NCI-H460 (cell line): ENCODE results near the gene EN1. TPM values are rescaled to one million over a fixed set of nuclear protein-coding genes. Genes with fewer than 3 reads are reported as not detected.

ENCODE experiments used
- DNase-seq: peaks from one replicate; pipeline ENCODE4 v3.0.0-alpha.2; 2016; ENCODE audit warnings: low read depth; ENCODE audit errors: extremely low read depth
- total RNA-seq: library from RNA; depleted of rRNA; stranded (reverse); fragments of >200 nt; shearing (Covaris generic); gene quantifications from 2 replicates; pipeline ENCODE4 v1.2.3, GENCODE V29; 2014

The EN1 gene
- total RNA-seq, 1 experiment from 2014 or later: not detected

- no peak for DNase-seq
These were observed 9.0 kb upstream of the EN1 start for GRCh38 chr2:118856330-118856977.

DNA sequence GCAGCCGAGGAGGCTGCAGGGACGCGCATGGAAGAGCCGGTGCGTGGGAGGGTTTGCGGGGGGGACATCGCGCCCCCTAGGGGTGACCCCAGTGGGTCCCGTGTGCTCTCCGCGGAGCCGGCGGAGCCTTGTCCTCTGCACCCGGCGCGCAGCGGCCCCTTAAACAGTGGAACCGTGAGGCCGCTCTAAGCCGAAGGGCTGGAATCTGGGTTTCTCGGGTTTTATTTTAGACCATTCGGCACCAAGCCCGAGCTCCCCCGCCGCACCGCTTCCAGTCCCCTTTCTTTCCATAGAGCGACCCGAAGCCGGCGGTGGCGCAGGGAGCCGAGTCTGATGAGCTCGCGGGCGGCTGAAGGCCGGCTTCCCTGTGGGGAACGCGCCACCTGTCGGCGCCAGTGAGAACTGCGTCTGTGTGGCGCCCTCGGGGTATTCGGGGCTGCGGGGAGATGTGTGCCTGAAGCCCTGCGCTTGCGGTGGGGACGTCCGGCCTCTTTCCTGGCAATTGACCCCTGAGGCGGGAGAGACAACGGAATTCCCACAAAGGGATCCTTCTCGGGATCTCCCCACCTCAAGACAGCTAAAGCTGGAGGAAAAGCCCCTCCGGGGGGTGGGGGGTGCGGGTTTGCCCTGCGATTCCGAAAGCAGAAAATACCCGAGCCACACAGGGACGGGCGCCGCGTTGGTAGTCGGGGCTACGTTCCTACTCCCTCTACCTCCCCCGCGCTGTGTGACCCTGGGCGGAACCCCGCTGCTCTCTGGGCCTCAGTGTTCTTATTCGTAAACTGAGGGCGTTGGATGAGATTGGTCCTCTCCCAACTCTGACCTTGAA is 8.2 kb upstream of the EN1 start:
- peak; percentile 68 for DNase-seq

GRCh38 chr2:118854507-118855345 is 7.3 kb upstream of the EN1 start:
- DNase-seq: no peak

DNA sequence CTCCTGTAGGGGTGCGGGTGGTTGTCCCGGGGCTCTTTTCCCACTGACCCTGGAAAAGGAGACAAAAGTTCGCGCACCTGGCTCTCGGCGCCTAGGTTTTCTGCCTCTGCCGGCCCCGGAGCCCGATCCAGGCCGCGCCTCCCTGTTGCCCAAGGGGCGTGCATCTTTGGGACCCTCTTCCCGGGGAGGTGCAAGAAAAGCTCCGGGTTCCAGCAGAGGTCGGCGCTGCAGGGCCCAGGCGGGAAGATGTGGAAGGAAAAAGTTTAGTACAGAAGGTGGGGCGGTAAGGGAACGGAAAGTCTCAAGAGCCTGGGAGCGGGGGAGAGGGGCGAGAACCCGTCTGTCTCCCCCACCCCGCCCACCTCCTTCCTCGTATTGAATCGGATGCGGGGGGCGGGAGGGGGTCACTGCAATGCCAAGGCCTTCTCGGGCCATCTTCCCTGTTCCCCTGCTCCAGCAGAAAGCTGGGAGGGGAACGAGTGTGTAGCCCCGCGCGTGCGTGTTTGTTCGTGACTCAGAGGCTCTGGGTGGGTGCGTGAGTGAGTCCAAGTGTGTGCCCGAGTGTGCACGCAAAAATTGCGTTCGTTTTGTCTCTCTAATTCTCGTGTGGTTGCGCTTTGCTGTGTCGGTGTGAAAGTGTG is 6.3 kb upstream of the EN1 start:
- DNase-seq: no peak

DNA sequence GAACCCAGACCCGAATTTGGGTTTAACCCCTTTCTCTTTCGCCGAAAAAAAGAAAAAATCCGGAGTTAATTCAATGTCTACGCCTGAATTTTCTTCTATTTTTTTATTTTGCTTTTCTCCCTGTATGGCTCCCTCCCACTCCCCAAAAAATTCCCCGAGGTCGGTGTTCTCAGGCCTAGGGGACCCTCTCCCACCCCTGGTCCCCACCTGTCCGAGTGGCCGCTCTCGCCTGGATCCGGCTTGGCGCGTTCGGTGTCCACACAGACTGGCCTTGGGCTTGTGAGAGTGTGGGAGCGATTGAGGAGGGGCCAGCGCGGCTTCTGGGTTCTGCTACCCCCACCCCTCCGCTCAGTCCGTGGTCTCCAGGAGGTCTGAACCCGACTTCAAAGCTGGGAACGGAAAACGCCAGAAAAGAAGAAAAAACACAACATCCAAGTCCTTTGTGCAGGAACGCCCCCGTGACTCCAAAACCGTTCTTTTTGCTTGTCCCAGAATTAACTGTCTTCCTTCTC is 5.7 kb upstream of the EN1 start:
- no peak for DNase-seq

- DNase-seq: no peak
These were observed 5.2 kb upstream of the EN1 start for GRCh38 chr2:118852605-118853128.

DNA sequence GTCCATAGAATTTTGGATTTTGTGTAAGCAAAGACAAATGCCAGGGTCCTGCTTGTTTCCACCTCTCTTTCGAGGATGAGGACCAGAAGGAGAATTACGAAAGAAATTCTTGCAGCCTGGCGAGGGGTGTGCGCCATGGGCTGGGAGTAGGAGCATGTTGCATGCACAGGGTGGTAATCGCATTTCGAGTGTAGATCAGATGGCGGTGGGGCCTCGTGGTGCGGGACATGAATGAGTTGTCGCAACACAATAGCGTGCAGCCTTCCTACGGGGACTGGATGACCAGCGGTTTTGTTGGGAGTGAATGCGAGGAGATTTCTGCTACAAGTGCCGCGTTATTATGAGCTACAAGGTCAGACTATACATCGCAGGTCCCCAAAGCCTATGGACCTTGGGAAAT is 4.2 kb upstream of the EN1 start:
- DNase-seq: no peak

GRCh38 chr2:118850901-118851415 is 3.5 kb upstream of the EN1 start:
- no peak for DNase-seq

GRCh38 chr2:118850168-118850900 is 2.9 kb upstream of the EN1 start:
- no peak for DNase-seq

DNA sequence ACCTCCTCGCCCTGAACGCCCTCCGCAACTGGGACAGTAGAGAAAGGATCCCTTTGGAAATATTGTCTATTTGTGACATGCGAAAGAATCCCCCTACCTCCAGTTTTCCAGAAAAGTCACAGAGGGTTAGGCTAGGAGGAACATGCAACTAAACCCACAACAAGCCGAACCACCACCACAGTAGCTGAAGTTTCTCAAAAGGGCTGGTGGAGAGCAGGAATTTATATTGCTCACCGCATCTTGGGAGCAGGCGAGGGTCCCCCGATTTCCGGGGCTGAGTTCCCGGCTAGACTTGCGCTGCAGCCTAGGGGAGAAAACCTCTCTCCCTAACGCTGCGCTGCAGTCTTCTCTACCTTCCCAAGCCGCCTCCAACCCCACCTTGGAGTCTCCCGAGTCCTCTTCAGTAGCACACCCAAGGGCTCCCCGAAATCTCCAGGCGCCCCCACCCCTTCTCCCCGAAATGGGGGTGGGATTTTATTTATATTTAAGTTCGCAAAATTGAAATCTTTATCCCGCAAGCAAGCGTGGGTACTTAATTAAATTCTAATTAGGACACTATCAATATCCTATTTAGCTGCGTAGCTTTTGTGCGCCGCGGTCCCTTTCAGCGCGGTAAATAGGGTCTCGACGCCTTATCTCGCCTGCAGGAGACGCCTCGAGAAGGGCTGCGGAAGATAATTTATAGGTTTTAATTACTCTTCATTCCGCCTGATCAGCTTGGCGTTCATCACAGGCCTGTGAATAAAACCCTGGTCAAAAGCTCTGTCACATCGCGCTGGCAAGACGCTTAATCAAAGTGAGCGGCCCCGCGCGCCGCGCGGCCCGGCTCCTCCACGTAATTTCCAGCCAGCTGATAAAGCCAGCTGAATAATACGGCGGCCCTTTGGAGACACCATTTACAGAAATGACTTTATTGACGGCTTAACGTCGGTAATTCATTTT is 2.0 kb upstream of the EN1 start:
- DNase-seq: no peak

DNA sequence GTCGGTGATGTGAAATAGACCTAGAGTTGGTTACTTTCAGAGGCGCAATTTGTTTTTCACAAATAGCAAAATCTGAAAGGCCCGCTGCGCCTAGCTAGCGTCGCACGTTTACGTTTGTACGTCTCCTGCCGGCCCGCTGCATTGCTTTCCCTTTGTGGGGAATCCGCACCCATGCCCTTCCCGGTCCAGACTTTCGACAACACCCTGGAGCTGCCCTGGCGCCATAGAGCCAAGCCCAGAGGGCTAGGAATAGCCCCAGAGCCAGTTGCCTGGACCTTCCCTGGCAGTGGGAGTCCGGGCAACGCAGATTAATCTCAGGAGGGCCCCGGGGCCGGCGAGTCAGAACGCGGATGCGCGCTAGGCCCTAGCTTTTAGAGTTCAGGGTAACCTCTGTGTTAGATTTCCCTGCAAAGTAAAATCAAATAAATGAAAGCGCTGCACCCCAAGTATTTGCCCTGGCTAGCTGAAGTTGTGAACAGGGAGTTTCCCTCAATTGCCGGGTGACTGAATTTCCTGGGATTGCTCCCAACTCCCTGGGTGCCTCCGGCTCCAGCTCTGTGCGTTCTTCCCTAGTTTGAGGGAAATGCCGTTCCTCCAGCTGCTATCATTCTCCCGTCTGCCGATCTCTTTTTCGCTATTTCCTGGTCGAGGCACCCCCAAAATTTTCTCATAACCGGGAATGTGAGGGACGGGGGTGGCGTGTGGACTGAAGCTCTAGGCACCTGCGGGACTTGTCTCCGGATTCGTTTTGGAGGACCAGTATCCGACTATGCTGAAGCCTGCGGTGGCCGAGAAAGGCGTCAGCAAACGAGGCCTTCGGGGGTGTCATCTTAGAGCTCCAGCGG is 1.2 kb upstream of the EN1 start:
- DNase-seq: no peak

DNA sequence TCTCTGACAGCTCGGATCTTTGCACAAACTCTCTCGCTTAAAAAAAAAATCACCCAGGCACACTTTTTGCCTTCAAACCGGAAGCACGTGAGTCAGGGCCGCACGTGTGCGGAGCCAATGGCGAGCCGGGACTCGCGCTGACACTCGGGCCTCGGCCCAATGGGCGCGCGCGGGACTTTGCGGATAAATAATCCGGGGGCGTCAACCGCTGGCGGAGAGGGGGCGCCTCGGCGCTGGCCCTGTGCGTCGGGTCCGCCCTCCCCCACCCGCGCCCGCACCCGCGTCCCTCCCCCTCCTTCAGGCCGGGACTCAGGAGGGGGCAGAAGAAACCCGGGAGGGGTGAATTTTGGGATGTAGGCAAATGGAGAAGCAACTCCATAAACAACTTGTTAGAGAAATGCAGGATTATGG is 319 bp upstream of the EN1 start:
- DNase-seq: no peak

GRCh38 chr2:118846442-118846952 is 951 bp downstream of the EN1 start:
- DNase-seq: no peak

DNA sequence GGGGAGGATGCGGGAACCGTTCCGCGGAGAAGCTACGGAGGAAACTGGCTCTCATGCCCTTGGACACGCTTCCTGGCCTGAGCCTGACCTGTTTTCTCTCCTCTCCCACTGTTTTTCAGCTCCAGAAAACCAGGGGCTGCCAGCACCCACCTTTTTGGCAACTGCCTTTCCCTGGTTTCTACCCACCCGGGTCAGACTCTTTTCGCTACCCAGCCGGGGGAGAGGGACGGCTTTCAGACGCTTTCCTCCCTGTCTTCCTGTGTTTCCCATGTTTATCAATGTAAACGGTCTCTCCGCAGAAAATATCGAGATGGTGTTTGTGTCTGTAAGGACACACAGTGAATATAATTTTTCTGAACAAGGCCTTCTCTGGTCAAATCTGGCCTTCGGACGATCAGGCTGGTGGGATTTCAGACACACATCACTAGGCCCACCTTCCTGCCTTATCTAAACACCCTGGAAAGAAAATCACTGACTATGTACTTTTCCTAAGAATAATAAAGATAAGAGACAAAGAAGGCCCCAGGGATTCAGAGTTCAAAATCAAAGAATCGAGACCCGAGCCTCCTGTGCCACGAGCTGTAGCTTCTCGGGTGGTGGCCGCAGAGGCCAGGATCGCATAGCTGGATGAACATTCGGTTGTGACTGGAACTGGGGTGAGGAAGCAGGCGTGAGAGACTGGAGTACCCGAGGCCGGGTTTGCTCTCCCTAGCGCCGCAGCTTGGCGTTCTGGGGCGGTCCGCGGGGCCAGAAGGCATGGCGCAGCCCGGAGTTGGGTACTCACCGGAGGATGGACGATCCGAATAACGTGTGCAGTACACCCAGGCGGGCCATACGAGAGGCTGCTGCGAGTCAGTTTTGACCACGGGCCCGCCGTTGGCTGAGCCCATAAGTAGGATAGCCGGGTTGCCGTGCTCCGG is 1.7 kb downstream of the EN1 start:
- no peak for DNase-seq

DNA sequence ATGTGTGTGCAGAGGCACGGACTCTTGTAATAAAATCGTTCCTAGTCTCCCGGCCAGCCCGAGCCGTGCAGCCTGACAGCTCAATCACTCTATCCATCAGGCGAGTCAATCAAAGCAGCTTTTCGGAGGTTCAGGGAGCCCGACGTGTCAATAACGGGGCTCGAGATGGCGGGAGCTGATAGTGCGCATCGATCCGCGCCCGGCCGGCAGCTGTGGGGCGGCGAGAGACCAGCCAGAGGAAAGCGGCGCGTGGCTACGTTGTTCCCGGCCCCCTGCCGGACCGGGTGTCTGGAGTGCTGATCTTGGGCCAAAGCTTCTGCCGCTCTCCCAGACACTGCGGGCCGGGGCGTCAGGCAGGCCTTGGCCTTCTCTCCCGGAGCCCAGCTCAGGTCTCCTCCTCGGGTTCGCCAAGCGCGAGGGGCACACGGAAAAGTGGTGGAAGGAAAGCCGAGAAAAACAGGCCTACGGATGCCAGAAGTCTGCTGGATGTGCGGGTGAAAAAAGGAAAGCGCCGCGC is 2.4 kb downstream of the EN1 start:
- DNase-seq: no peak
